NCI-H2227 treated with DMSO at 0.1 percent for 48 hours (cell line): ENCODE results near the gene PHYHIPL.

Source experiments
- DNase-seq: peaks from one replicate; lab custom pipeline; 2025; lab: John Stamatoyannopoulos, UW

Gene PHYHIPL

DNA sequence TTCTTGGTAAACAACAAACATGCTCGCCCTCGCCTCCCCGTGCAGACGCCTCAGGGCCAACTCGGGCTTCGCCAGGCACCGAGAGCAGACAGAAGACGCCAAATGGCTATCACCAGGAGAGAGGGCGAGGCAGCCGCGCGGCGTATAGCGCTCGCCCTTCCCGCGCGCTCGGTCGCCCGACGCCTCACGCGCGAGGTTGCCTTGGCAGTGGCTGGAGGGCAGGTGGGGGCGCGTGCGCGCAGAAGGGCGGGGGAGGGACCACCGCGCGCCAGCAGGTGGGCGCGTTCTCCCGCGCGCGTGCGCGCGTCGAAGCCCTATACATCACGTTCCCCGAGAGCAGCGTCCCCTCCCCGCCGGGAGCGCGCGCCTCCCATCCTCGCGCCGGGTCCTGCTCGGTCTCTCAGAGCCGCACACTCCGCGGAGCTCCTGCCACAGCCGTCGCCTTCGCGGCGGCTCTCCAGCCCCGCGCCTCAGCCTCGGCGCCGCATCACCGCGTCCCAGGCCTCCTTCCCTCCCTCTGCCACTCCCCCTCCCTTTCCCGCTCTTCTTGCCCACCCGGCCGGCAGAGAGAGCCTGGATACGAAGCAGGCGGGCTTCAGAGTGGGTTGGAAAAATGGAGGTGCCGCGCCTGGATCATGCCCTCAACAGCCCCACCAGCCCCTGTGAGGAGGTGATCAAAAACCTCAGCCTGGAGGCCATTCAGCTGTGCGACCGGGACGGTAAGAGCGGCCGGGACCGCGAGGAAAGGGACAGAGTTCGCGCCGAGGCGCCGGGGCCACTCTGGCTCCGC, at the start of gene PHYHIPL:
TSS of gene PHYHIPL (plus strand) at position 403 of the 790 bp plus-strand sequence. CDS start at position 614, 211 bp downstream.
- peak; percentile 70 for DNase-seq

DNA sequence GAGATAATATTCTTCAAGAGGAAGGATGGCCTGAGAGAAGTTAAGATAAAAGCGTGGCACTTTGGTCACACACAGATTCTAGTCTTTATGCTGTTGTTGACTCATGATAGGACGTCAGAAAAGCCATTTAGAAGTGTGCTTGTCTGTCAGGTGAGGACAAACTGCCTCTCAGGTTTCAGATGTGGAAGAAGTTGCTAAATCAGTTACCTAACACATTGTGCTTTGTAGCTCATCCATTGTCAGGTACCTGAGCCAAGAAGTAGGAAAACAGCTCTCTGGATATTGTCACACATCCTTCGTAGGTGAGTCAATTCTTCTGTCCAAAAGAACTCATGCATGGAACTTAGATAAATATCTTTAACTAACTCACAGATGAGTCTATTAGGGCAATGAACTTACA, 49.5 kb upstream of the PHYHIPL start:
- DNase-seq: no peak

DNA sequence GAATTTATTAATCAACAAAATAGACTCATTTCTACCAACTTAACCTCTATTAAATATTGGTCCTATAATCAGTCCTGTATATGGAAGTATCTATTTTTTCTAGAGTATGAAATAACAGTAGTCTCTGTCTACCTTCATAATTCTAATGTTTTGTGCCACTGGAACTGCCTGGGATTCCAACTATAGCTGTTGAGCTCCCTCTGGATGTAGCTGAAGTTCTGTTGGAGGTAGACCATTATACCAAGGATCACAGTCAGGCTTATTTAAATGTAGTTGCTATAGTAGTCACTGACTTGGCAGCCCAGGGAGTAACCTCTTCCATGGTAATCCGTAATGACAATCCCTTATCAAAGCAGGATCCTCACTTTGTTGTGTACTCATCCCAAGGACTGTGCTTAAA, 48.5 kb upstream of the PHYHIPL start:
- DNase-seq: no peak

DNA sequence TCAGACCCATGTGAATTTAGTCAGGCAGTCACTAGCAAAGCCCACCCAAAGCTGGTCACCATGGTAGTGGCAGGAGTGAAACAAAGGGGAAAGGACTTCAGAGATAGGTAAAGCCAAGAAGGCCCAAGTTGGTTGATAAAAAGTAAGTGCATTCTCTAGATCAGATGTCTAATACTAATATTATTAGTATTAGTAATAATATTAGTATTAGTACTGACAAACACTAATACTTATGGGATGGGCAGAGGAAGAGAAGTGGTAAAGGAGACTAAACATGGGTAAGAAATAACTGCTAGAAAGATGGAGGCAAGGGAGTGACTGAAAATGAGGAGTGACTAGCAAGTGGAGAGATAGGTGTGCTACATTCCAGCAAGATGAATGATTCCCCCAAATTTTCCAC, 46.6 kb upstream of the PHYHIPL start:
- DNase-seq: no peak

DNA sequence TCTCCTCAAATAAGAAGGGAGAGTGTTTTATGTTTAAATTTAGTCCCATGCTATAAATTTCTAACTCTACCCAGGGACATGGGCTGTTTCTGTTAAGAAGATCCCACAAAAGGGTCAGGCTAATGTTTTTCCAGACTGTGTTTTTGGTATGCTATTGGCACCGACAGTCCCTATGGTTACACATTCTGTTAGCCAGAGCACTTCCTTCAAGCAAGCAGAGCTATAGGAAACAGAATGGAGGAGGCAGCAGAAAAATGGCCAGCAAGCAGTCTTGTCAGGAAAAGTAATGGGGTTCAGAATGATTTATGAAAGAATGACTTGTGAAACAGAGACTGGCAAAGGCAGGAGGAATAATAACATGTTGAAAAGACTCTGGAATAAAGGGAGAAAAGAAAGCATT, 44.8 kb upstream of the PHYHIPL start:
- no peak for DNase-seq

DNA sequence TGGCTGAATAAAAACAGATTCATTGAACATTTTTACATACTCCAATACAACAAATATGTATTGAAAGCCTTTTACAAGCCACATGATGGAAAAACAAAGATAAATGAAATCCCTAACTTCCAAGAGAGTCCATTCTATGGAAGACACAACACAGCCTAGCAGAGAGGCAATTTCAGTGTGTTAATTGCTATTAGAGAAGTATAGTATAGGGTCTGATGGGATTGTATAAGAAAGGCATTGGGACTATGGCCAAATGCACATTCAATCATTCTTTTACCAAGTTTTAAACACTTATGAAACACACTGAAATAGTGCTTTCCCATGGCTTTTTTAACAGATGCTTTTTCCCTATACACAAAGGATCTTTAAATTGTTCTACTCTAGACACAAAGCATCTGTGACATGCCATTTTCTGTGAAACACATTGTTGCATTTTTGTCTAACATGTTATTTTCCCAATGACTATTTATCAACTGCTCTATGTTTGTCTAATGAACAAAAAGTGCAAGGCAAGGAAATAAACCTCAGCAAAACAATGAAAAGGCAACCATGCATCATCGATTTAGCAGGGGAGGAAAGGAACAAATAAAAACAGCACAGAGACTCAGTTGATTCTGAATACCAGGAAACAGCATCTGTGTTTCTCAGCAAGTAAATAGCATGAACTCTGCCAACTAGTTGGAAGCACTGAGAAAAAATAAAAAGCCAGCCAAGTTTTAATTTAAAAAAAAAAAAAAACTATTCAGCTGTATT, 42.4 kb upstream of the PHYHIPL start:
- DNase-seq: no peak

DNA sequence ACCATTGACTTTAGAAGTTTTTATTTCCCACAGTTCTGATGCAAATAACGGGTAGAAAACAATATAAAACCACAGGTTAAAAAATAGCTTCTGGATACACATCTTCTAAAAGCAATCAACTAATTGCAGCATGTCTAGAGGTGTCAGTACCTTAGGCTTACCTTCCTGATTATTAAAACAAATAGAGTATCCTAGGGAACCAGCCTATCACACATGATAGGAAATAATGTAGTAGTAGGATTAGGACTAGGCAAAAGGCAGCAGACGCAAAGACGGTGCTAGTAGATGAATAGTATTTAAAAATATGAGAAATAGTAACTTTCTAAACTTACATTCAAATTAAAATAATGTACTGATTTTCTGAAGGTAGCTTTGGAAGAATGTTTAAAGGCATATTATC, 41.7 kb upstream of the PHYHIPL start:
- no peak for DNase-seq

DNA sequence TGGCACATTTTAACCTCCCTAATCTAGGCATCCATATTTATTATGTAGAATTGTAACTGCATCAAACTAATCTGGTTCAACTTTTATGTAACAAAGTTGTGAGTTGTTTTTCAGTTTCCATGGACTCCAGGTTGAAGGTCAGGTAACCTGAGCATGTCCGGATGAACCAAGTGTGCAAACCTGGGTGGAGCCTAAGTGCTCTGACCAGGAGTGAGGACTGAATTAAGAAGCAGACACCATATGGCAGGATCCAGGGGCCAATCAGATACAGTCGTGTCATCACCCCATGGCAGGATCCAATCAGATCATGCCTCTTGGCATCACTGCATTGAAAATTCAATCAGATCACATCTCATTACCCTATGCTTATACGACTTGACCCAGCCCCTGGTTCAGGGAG, 41.2 kb upstream of the PHYHIPL start:
- no peak for DNase-seq

DNA sequence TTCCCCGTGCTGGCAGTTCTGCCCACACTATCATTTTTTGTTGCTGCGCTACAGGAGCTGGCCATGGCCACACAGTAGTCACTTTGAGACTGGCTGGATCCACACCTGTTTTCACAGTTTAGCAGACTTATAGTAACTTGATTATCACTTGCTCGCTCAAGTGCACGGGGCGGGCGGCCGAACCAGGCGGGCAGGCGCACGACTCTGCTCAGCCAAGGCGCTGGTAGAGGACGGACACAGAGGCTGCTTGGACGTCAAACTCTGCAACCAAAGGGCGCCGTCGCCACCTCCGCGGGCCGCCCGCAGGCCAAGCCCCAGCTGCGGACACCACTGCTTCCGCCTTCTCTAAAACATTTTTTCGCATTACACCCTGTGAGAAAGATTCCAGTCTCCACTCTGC, 38.4 kb upstream of the PHYHIPL start:
- no peak for DNase-seq

DNA sequence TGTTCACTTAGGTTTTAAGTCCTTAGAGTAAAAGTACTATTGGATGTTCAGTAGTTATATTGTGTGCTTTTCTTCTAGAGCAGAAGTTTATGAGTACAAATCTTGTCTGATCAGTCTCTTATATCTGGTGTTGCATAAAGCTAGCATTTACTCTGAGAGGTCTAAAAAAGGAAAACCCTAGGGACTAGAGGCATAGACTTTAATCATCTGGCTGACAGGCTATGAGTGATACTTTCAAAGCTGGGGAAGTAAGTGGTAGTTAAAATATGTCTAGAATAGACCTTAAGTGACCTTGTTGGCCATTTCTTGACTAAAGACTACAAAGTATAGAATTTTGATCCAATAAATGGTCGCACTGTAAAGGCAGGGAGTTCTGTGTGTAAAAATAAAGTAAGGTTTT, 32.9 kb upstream of the PHYHIPL start:
- DNase-seq: peak; percentile 14

DNA sequence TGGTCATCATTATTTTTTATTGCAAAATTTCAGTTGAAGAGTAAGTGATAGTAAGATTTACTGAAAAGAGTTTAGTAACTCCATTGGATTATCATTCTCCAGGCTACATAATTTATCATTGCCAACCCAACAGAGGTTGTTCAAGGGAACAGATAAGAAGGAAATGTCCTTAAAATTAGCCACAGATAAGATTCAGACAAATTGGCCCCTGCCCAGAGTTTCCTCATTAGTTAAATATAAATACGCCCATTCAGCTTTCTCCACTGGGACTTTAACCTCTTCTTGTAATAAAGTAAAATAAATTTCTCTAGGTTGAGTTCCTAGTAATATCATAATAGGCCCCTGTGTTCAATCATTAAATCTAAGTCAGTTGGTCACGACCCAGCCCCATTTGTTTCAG, 27.7 kb upstream of the PHYHIPL start:
- no peak for DNase-seq

DNA sequence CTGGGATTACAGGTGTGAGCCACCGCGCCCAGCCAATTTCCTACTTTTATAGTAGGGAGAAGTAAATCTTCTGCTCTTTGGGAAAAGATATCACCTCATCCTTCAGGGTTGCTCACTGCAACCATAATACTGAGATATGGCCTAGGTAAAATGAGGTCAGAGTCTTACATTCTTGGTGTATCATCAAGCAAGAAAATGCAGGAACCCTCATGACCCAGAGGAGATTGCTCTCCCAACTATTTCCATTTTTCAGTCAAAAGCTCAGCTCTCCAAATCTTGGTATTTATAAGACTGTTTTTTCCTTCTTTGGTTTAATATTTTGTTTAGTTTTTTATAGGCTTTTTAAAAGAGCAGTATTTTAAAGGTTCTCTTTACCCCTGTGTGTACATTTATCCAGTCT, 20.9 kb upstream of the PHYHIPL start:
- DNase-seq: no peak

DNA sequence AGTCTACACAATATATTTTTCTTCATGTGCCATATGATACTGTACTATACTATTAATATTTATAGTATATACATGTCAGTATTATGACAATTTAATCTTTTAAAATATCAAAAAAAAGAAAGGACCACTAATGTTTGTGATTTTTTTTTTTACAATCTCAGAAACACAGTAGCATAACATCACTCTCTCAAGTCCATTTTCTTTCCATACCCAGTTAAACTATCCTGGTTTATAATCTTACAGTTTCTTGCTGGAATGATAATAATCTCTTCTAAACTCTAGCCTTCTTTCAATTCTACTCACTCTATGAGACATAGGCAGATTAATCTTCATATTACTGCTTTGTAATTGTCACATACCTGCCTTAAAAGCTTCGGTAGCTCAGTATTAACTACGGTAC, 8.9 kb upstream of the PHYHIPL start:
- no peak for DNase-seq

DNA sequence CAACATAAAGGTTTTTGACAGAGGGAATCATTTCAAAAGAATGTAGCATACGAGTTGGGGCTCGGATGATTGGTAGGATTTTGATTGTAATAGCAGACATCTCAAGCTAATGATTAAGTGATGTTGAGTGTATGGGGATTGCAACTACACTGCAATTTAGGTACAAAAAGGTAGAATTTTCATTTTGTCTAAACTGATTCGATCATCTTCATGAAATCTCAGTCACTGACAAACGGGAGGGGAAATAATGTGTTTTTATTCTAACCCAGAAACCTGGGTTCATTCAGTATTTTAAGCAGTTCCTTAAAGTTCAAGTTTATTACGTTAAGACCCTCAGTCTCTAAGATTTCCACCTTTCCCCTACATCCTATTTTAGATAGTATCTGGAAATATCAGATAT, 3.9 kb upstream of the PHYHIPL start:
- DNase-seq: no peak

DNA sequence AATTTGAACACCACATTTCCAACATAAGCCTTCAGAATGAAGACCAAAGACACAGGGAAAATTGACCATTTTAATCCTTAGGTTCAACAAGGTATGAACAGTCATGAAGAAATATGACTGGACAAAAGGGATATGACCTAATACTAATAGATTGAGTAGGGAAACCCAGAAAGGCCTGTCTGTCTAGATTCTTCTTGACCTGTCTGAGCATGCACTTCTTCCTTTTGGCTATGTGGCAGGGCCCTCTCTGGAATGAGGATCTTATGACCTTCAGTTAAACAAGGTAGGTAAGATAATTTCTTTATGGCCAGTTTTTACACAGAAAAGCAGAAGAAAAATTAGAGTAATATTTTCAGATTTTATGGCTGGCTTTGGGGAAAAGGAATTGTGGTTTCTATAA, 3.0 kb upstream of the PHYHIPL start:
- DNase-seq: no peak

DNA sequence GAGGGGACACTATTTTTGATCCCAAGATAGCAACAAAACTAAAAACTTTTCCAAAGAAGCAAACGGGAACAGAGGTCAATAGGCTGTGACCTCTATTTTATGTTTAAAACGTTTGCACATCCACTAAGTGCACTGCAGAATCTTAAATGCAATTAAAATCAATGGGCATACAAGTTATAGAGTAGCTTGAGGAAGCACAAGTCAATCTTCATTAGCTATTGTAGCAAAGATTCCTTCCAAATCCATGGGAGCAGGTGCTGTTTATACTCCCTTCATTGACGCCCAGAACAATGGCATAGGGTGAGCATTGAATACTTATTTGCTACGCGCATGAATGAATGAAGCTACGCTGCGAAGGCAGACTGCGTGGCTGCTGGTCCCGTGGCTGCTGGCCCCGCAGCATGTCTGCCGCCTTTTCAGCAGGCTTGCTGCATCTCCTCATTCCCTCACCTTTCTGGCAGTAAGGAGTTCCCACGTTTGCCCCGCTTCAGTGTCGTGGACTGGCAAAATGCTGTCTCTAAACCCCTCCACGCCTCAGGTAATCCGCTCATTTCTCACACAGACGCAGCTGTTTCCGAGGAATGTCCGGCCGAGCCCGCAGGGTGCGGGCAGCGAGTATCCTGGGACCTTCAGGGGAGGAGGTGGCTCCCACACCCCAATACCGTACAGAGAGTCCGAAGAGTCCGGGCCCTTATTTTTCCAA, 754 bp upstream of the PHYHIPL start:
- no peak for DNase-seq

DNA sequence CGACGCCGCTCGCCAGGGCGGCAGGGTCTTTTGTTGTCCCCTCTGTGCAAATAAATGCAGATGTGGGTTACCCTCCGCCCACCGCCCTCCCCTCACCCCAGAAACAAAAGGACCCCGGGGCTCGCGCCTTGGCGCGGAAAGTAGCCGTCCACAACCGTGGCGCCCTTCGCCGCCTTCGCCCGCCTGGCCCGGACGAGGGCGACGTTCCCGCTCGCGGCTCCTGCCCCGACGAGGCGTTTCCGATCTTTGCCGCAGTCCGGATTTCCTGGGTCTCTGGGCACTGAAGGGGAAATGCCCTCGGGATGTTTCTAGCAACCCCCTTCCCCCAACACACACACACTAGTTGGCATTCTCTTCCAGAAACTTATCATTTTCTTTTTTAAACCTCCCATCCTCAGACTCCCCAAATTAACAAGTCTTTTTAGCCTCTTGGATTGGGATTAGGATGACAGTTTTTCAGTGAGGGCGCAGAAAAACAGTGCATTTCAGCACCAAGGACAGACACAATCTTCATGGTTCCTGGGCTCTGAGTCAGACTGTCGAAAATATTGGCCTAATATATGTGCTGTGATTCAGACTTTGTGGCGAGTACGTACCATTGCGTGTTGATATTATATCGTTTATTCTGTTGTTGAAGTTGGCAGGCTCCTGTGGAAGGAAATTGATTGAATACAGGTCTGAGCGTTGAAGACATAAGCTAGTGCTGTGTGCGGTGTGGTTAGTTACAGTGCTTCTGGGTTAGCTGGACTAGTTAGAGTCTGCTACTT, 771 bp downstream of the PHYHIPL start:
- peak; percentile 58 for DNase-seq

DNA sequence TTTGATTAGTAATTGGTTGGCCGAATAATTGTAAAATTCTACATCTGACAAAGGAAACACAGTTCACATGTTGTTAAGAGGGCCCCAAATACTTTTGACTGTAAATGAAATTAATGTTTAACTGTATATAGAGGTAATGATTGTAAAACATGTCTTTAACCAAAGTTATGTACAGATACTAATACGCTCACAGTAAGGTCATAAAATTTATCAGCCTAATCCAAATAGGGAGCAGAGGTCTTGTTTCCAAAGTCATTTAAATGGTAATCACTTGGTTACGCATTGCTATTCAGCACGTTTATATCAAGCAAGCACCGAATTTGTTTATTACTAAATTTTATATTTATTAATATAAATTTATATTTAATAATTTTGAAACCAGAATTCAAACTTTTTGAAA, 1.4 kb downstream of the PHYHIPL start:
- no peak for DNase-seq

DNA sequence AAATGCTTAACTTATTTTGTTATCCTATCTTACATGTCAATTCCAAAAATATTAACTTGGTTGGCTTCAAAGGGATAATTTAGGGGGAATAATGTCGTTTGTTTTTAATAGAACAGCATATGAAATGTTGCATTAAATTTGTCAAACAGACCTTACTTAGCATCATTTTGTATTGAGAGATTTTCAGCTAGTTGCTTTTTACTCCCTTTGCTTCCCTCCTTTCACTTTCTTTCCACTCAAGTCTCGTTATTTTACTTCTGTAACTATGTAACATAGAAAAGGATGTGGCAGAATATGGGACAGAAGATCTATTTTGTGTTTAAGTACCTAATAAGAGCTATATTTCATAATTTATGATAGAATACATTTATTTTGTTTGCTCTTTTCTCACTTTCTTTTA, 2.6 kb downstream of the PHYHIPL start:
- no peak for DNase-seq

DNA sequence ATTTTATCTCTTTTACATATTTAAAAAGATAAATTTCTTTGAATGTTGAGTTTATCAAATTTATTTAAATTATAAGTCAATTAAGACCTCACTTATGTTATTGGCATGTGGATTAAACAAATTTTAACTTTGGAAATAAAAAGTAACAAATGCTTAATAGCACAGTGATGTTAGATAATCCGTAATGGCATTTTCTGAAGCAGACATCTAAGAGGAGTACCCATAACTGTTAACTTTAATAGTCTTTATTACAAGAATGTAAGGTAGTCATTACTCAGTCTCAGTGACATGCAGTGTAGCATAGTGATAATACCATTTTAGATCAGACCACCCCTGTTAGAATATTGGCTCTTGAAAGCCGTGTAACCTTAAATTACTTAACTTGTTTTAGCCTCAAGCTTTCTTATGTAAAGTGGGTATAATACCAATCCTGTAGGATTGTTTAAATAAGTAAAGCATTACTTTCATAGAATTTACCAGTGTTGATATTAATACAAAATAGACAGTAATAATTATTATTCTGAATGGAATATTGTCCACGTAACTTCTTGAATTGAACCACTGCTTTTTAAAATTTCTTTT, 4.3 kb downstream of the PHYHIPL start:
- no peak for DNase-seq

DNA sequence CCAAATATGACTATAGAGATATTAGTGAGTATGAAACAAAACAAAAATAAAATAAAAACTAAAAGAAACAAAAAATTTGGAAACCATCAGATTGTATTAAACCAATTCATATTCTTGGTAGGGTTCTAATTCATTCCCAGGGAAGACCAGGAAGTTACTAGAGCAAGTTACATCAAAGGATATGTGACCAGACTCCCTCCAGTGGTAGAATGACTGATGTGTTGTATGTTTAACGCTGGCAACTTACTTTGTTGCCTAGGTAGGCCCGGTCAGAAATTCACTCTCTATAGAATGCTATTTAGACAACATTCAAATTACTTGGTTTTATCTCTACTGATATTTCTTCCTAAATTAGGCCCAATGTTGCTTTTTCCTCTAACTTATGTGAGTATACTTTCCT, 5.2 kb downstream of the PHYHIPL start:
- DNase-seq: peak; percentile 52

DNA sequence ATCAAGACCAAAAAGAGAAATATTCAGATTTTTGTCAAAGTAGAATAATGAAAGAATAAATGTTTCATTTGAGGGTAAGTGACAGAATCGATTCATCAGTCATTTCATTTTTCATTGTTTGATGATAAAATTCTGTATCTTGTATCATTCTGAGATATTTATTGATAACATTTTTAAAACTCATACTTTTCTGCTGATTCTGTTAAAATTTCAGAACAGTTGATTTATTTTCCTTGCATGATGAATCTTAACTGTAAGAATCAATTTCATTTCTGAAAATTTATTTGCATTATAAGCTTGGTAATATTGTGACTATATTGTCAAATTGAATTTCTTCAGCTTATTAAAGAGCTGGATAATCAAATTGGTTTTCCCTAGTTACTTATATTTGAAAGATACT, 13.9 kb downstream of the PHYHIPL start:
- no peak for DNase-seq
